Effector CD4-positive, alpha-beta T cell (primary cell): ENCODE data around the gene STT3B.
"Not testable (repeated sequence)": the region's sequence is repeated elsewhere in the genome, so short reads cannot be mapped to it uniquely, and the experiment has no call there.

ENCODE experiments used
- DNase-seq: peaks from one replicate; pipeline ENCODE4 v3.0.0-alpha.2; 2020
- total RNA-seq: gene quantifications from one replicate; lab custom pipeline; 2026; lab: John Stamatoyannopoulos, UW

STT3B gene
- total RNA-seq = 280 reads per million, percentile 95 among the genes with 10 or more reads in this experiment

DNA sequence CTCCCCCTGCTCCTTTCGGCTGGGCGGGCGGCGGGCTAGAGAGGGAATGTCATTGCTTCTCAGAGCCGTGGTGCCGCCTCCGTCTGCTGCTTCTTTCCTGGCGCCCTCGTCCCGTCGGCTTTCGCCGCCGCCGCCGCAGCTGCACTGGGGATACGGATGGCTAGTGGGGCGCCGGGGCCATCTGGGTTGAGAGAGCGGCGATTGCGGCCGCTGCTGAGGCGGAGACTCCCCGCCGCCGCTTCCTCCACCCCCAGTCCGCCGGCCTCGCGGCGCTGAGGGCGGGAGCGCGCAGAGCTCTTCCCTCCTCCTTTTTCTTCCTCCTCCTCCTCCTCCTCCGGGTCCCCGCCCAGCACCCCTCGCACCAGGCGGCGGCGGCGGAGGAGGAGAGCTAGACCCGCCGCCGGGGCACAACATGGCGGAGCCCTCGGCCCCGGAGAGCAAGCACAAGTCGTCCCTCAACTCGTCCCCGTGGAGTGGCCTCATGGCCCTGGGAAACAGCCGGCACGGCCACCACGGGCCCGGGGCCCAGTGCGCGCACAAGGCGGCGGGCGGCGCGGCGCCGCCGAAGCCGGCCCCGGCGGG is at the start of gene STT3B:
STT3B (plus strand) TSS at position 339 of the 582 bp plus-strand sequence; CDS start at position 413, 74 bp downstream.
- peak; percentile 73 for DNase-seq

DNA sequence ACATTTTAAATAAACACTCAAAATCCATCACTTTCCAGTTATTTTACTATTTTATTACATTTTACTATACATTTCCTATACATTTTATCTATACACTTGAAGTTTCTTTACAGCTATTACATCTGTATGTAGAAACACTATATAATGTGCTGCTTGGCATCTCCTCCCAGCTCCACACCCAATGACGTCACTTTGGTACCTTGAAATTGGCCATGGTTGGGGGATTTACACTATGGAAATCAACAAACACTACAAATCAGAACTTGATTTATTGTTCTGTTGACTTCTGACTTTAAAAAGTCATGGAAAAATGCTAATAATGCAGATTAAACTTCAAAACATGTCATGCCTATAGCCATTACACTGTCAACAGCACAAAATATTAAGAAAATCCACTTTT is 48.9 kb upstream of the STT3B start:
- no peak for DNase-seq

DNA sequence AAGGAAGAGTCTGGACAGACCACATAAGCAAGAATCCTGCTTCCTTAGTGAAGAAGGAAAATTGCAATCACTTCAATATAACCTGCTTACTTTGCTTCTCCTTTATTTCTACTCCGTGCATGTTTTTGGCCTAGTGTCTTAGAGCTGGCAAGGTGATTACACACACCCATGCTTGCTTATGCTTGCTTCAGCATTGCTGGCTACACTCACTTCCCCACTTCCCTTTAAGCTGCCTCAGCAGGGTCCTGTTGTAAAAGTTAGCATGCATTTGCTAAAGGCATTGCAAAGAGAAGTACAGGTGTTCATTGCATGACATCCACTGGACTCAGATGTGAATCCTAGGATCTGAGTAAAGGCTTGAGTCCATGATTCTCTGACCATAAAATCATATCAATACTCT is 47.5 kb upstream of the STT3B start:
- no peak for DNase-seq

DNA sequence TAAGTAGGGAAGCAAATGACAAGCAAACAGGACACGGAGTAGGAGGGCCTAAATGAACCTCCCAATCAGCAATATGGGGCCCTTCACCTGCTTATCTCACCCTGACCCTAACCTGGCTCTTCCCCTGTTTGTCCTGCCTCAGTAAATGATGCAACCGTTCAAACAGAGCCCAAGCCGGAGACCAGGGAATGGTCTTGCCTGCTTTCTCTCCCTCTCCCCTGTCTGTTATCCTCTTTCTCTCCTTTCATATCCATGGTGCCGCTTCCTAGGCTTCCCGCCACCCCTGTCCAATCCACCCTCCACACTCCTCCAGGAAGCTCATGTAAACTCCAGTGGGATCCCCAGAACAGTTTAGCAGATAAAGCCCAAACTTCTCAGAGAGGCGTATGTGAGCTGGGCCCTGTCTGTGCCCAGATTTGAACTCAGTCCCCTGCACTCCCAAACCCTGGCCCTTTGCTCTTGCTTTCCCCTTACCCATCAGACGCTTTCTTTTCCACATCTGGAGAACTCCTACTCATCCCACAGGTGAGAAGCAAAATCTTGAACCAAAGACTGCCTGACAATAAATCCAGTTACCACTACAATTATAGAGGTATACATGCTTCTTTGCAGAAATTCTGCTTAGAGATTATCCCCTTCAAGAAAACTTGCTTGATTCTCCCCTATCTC is 45.7 kb upstream of the STT3B start:
- no peak for DNase-seq

DNA sequence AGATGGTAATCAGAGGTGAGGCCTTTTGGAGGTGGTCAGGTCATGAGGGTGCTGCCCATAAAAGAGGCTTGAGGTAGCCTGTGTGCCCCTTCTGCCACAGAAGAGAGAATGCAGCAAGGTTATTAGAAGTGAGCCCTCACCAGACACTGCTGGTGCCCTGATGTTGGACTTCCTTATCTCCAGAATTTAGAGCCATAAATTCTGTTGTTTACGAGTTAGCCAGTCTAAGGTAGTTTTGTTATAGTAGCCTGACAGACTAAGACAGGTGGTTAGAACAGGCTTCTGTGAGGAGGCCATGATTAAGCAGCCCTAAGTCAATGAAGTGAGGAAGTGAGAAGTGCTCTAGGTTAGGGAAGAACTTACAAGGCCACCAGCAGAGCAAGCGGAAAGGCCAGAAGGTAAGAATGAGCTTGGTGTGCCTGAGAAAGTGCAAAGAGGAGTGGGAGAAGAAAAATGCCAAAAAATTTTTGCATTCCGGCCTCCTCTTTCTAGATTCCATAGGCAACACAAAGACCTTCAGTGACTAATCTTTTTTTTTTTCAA is 44.2 kb upstream of the STT3B start:
- DNase-seq = no peak

DNA sequence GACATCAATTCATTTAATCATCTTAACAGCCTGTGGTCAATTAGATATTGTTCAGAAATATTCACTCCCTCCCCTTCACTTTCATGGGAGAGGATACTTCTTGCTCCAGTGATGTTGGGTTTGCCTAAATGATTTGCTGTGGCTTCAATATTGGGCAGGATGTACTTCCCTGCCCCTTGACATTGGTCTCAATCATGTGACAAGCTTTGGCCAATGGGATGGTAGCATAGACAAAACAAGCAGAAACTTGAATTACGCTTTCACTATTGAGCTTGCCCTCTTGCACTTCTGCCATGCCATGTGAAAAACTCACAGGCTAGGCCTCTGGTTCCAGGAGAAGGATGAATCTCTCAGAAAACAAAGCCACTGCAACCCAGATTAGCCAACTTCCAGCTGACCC is 42.2 kb upstream of the STT3B start:
- no peak for DNase-seq

DNA sequence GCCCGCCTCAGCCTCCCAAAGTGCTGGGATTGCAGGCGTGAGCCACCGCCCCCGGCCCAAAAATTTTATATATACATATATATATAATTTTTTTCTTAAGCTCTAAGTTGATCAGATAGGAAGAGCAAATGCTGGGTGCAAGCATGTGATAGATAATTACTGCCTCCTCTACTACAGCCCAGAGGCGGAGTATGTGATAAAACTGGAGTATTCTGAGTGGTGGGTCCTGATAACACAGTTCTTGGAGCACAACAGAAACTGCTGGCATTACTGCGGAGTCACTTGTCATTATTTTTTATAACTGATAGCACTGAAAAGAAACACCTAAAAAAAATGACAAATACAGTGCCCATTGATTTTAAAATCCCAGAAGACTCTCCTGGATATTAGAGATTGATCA is 41.1 kb upstream of the STT3B start:
- no peak for DNase-seq

DNA sequence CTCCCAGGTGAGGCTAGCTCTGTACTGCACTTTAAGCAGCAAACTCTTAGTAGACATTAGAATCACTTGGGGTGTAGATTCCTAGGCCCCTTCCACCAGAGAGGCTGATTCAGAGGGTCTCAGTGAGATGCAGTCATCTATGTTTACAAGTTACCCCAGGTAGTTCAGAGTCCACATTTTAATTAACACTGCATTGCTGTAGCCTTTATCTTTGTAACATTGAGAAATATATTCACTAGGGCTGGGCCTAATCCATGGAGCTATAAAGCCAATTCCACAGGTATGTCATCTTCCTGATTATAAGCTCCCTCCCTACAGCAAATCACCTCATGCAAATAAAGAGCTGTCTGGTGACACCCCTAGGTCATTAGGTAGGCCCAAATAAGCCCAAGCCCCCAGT is 39.6 kb upstream of the STT3B start:
- DNase-seq = no peak

DNA sequence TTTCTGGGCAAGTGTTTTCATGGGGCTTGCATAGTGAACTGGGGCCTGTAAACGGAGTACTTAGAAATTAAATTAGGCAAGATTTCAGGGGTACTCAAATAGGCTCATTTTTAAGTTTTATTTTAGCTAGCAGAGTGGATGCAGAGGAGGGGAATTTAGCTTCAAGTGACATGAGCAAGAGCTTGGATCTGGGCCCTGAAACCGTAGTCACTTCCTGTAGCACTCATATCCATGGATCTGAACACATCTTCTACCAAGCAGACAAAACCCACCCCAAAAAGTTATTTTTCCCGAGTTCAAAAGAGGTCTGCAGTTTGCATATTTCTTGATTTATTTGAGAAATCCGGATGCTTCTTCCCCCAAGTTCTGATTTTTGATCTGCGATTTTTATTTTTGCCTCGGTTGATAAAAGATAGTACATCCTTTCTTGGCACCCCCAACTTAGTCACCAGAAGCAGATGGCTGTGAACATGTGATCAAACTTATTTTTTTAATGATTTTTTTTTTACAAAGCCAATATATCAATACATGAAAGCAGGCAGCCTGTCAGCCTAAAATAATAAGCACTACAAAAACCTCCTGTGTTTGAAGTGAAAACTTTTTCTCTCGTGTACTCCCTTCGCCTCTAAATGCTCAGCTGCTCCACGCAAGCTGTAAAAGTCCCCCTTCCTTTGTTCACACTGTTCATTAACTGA is 36.6 kb upstream of the STT3B start:
- DNase-seq = no peak

DNA sequence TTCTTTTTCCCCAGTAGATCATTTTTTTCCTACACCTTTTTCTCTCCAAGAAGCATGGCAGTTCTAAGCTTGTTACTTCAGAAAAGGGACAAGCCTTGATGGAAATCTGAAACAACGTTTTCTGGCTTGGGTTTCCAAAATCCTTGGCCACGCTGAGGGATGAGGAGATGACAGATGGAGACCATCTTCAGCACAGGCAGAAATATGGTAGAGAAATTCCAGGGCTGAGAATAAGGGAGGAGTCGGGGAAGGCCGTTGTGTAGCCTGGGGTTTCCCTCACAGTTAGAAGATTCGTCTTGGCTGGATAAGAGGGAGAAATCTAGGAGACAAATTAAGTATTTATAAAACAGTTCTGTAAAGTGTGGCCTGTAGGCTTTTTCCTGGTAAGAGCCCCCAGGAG is 33.9 kb upstream of the STT3B start:
- no peak for DNase-seq

DNA sequence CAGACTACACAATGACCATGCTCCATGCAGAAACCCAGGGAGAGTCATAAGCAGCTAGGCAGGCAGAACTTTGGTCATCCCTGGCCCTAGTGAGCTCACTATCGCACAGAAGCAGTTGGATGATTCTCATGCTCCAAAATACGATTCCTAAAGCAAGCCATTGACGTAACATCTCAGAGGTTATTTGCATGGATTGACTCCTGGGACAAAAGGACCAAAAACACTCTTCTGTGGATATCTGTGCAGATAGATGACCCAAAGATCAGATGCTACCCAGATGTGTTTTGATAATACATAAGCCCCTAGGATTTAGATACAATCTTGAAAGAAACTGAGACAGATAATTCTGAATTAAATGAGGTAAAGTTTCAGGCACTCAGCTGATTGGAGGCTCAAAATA is 33.4 kb upstream of the STT3B start:
- no peak for DNase-seq

DNA sequence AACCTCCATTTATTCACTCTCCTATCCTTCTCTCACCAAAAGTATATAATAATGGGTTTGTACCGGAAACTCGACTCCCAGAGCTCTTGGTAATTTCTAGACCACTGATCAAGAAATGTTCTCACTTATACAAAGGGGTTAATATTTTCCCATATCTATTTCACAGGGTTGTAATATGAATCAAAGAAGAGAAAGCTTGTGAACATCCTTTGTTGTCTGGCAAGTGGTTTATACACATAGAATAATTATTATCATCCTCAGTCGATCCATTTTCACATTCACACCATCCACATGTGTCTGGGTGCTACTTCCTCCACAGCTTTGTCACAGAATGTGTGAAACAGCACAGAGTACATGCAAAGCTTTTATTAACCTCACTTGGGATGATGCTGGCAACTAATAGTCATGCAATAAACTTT is 29.9 kb upstream of the STT3B start:
- no peak for DNase-seq

DNA sequence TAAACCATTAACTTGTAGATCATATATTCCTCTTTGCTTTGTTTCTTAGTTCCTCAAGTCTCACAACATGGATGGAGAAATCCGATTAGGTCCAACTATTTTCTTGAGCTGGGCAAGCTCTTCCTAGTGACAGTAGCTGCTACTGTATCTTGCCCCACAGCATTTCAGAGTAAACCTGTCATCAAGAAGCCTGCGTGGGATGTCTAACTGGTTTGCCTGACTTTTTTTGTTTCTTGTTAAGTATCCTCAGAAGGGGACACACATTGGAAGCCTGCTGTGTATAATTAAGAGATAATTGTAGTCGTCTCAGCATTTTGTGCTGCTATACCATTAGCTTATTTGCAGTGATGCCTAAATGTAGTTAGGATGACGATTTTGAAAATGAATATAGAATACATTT is 29.3 kb upstream of the STT3B start:
- DNase-seq = no peak

DNA sequence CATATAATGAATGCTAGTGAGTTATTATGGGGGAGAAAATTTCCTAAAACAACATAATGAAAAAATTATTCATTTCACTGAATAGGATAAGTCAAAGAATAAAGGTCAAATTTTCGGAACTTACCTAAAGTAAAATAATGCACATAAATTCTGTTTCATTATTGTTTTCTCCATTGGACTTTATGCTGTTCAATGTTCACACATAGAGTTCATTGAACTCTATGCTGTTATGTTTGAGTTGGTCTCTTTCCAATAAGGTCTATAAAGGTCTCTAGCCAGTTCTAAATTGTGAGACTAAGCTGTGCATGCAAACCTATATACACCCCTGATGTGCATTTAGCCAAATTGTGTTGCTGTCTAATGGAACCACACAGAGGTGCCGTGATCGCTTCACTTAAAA is 28.5 kb upstream of the STT3B start:
- DNase-seq = no peak

DNA sequence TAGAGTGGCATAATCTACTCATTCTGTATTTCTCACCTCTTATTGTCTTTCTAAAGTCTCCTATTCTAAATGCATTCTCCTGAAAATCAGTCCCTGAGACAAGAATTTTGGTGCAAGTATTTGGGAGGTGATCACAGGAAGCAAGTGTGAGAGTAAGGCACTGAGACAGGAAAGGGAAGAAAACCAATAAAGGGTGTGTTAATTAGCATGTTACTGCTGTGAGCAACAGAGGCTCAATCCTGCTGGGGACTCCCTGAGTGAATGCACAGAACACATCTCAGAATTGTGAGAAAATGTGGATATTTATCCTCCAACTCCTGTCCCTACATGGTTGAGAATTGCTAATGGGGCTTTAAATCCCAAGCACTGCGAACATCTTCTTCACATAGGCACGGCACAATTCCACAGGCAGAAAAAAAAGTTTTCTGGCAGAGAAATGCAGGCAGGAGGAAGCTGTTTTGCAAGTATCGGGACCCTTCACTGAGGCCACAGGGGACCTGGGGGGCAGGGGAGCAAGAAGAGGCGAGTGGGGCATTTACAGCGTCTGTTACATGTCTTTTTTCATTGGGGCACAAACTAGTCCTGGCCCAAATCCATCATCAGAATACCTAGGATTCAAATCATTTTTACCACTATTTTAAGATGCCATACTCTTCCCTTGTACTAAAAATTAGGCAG is 27.2 kb upstream of the STT3B start:
- no peak for DNase-seq

DNA sequence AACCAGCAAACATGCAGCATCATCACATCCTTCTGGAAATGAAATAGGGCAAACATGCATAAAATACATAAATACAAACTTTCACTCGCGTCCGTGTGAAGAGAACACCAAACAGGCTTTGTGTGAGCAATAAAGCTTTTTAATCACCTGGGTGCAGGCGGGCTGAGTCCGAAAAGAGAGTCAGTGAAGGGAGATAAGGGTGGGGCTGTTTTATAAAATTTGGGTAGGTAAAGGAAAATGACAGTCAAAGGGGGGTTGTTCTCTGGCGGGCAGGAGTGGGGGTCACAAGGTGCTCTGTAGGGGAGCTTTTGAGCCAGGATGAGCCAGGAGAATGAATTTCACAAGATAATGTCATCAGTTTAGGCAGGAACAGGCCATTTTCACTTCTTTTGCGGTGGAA is 26.2 kb upstream of the STT3B start:
- DNase-seq = not testable (repeated sequence)

DNA sequence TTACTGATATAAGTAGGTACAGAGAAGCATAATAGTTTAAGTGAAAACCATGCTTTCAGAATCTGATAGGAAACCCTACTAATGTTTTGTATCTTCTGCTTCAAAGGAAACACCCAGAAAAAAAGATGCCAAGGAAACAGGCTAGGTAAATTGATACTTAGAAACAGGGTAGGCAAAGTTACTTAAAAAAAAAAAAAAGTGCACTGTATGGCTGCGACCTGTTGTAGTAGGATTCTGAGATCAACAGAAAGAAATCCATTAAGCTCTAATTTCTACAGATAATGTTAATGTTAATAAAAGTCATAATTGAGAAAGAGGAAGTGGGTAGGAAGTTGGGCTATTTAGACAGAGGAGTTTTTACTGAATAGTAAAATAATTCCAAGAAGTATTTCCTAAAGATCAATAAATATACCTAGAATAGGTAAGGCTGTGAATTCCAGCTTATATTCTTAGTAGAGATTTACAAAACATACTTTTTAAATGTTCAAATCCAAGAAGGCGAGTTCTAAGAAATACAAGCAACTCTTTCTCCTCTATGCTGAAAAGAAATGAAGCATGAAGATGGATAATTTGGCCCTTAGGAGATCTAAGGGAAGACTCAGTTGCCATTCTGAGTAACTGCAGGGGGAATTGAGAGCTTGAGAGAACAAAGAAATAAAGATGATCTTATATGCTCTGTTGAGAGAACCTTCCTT is 24.1 kb upstream of the STT3B start:
- no peak for DNase-seq

DNA sequence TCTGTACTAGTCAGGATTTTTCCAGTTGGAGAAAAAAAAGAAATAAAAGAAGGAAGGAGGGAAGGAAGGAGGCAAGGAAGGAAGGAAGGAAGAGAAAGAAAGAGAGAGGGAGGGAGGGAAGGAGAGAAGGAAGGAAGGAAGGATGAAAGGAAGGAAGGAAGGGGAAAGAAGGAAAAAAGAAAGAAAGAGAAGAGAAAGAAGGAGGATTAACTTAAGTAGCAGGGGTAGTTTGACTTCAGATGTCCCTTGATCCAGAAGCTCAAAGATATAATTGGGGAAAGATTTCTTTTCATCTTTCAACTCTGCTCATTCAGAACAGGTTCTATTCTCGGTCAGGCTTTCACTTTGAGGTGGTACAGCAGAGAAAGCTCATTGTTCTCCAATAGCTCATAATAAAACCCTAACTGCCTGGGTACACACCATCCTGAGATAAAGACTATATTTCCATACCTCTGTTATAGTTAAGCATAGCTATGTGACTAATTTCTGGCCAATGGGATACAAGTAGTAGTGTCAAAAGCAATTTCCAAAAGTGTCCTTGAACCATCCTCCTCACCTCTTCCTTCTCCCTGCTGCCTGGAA is 23.5 kb upstream of the STT3B start:
- no peak for DNase-seq

DNA sequence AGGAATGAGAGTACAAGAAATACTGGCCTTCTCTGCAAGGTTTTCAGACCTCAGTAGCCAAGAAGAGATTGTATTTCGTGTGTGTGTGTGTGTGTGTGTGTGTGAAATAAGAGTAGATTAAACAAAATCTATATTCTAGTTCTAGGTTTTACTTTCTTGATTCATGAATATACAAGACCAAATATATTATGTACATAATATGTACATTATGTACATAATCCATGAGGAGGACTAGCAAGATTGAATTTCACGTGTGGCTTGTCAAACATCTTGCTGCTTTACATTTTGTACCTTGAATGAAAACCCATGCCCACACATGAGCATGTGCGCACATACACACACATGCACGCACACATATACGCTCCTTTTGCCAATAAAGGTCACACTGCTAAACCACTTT is 18.2 kb upstream of the STT3B start:
- DNase-seq = no peak

DNA sequence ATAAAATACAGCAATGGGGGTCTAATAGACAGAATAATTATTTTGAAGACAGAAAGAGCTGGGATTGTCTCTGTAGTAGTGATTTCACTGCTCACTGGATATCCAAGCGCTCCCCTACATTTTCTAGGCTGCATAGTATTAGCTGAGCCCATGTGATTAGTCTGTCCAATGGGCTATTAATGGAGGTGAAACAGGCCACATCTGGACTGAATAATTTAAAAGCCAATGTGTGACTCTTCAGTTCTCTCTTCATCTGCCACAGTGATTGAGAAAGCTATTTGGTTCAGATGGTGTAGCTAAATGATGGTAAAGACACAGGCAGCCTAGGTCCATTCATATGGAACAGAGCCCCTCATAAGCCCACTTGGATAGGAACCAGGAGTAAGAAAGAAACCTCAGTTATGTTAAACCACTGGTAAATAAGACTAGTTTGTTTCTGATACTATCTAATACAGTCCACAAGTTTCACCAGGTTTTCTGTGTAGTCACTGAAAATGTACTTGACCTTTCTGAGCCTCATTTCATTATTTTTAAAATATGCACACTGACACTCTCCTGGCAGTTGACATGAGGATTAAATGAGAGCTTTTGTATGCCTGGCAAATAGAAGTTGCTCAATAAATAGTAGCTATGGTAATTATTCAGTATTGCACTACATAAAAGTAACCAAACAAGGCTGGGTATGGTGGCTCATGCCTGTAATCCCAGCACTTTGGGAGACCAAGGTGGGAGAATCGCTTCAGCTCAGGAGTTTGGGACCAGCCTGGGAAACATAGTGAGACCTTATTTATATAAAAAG is 17.0 kb upstream of the STT3B start:
- DNase-seq = no peak

DNA sequence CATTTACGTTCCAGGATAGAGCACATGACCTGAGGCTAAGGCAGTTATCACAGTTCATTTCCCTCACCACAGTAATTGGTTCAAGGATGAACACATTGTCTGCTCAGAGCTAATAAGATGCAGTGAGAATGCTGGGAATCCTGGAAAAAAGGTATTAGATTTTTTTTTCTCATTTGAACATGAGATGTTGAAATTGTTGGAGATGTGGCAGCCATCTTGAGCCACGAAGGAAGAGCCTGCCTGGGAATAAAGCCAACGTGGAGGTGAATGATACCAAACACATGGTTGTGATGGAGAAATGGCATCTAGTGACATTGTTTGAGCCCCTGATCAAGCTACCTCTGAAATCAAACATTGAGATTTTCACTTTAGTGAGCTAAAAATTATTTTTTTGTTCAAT is 16.0 kb upstream of the STT3B start:
- no peak for DNase-seq

DNA sequence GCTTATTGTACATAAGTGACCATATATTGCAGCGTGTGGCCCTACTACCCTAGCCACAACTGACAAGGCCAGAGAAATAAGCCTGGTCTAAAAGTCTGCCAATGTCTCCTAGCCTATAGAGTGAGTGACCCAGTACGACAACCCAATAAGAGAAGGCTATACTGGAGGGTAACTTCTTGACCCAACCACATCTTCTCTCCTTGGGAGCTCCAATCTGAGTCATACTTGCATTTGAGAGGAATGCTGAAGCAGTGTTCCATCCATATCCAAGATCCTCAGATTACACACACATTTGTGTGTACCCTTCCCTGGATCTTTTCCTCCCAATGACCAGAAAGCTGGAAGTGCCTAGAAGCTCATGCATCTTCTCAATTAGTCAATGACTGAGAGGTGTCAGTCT is 11.3 kb upstream of the STT3B start:
- DNase-seq = no peak
